K562 (cell line): ENCODE data around the gene MYLK4.

Experiments used
- CHD2 ChIP-seq: IDR thresholded peaks from 2 replicates; pipeline ENCODE4 v1.6.1; 2011; ENCODE audit warnings: low read depth, low read length
- CREBBP ChIP-seq: IDR thresholded peaks from one replicate; pipeline ENCODE4 v1.6.1; 2012; ENCODE audit warnings: low read depth, mild to moderate bottlenecking, control low read depth, inconsistent platforms, low read length
- DDX20 ChIP-seq: fragments of 450-650 bp; IDR thresholded peaks from 2 replicates; pipeline ENCODE4 v1.6.1; 2016; ENCODE audit warnings: missing genetic modification characterization, low read depth, mild to moderate bottlenecking, missing compliant biosample characterization, moderate library complexity
- FUS ChIP-seq: fragments of 200-400 bp; formaldehyde crosslinking; optimal IDR thresholded peaks from 2 replicates; pipeline ENCODE3; 2017; ENCODE audit warnings: low read depth, low read length
- POLR2A ChIP-seq: fragments of 450-650 bp; conservative IDR thresholded peaks from 2 replicates; pipeline ENCODE4 v1.6.1; 2016
- SP2 ChIP-seq: IDR thresholded peaks from 2 replicates; pipeline ENCODE4 v1.6.1; 2011; ENCODE audit warnings: mild to moderate bottlenecking, low read depth, low read length, moderate library complexity; ENCODE audit not compliant: poor library complexity, severe bottlenecking; ENCODE audit errors: extremely low read depth
- ZBTB33 ChIP-seq: sonication (generic); formaldehyde crosslinking; IDR thresholded peaks from 2 replicates; pipeline ENCODE4 v1.8.1; 2023; ENCODE audit warnings: mild to moderate bottlenecking, missing genetic modification reagents

GRCh38 chr6:2615251-2615650 lies 135.5 kb downstream of the MYLK4 start:
- TF ChIP-seq ZBTB33 (CRISPR knock-in tag) (no peak), CREBBP (no peak), POLR2A (no peak), CHD2 (no peak), SP2 (no peak), DDX20 (tag) (no peak), FUS (no peak)
